CD14-positive monocyte (primary cell): ENCODE data around the gene SH3PXD2A. TPM values are rescaled to one million over a fixed set of nuclear protein-coding genes. Genes with fewer than 3 reads are reported as not detected.

ENCODE experiments used
- DNase-seq, 3 donors: peaks; one replicate each; pipeline ENCODE4 v3.0.0-alpha.2; 2011 to 2022
- H2AFZ ChIP-seq: 2 replicates; pipeline ENCODE4 v1.6.0; 2012; ENCODE audit warnings: mild to moderate bottlenecking, low read depth, low read length, inconsistent platforms; ENCODE audit not compliant: insufficient read depth, poor library complexity, severe bottlenecking
- H3K27ac ChIP-seq, 2 donors: 1 replicate in 1 of 2; 2 replicates in 1 of 2; pipeline ENCODE4 v1.5.1; 2012 to 2013; ENCODE audit warnings: low read length in 2 of 2, control low read depth in 1 of 2, inconsistent platforms in 1 of 2, low read depth in 1 of 2, mild to moderate bottlenecking in 1 of 2
- H3K27me3 ChIP-seq, 2 donors: one replicate each; pipeline versions ENCODE4 v1.6.0 to v1.6.1; 2011 to 2013; ENCODE audit warnings: low read length in 2 of 2; ENCODE audit not compliant: control insufficient read depth in 2 of 2, insufficient read depth in 2 of 2
- H3K36me3 ChIP-seq, 2 donors: replicated peaks in 1 of 2; 1 replicate in 1 of 2; 2 replicates in 1 of 2; pipeline versions ENCODE4 v1.5.1 to v1.6.1; 2012 to 2013; ENCODE audit warnings: low read length in 2 of 2, control low read depth in 1 of 2, inconsistent platforms in 1 of 2, mild to moderate bottlenecking in 1 of 2; ENCODE audit not compliant: insufficient read depth in 2 of 2, control insufficient read depth in 1 of 2
- H3K4me1 ChIP-seq, 2 donors: 1 replicate in 1 of 2; 2 replicates in 1 of 2; pipeline versions ENCODE4 v1.5.1 to v1.6.1; 2012 to 2013; ENCODE audit warnings: low read length in 2 of 2, control low read depth in 1 of 2, inconsistent platforms in 1 of 2, mild to moderate bottlenecking in 1 of 2, moderate library complexity in 1 of 2; ENCODE audit not compliant: insufficient read depth in 2 of 2, control insufficient read depth in 1 of 2
- H3K4me2 ChIP-seq: replicated peaks from 2 replicates; pipeline ENCODE3; 2012; ENCODE audit warnings: low read length, moderate library complexity, mild to moderate bottlenecking; ENCODE audit not compliant: poor library complexity, severe bottlenecking; ENCODE audit errors: extremely low read depth
- H3K4me3 ChIP-seq, 3 experiments: fragments of 200-600 bp in 1 of 3; sonication (generic) in 1 of 3; replicated peaks in 1 of 3; 1 replicate in 2 of 3; 2 replicates in 1 of 3; pipeline ENCODE4 v1.5.1; 2011 to 2013; ENCODE audit warnings: low read length in 3 of 3, mild to moderate bottlenecking in 3 of 3, control low read depth in 2 of 3, low read depth in 2 of 3, inconsistent platforms in 1 of 3, moderate library complexity in 1 of 3
- H3K79me2 ChIP-seq: 2 replicates; pipeline ENCODE4 v1.6.0; 2012; ENCODE audit warnings: mild to moderate bottlenecking, control low read depth, inconsistent platforms, low read length, moderate library complexity; ENCODE audit not compliant: insufficient read depth
- H3K9ac ChIP-seq: 2 replicates; pipeline ENCODE4 v1.6.0; 2017; ENCODE audit warnings: low read length, mild to moderate bottlenecking; ENCODE audit not compliant: insufficient read depth, poor library complexity, severe bottlenecking
- H3K9me3 ChIP-seq, 2 donors: replicated peaks in 1 of 2; 1 replicate in 1 of 2; 2 replicates in 1 of 2; pipeline versions ENCODE4 v1.5.1 to v1.6.1; 2012 to 2013; ENCODE audit warnings: low read length in 2 of 2, control low read depth in 1 of 2; ENCODE audit not compliant: control insufficient read depth in 1 of 2, insufficient read depth in 1 of 2
- H4K20me1 ChIP-seq: 2 replicates; pipeline ENCODE4 v1.6.0; 2012; ENCODE audit warnings: mild to moderate bottlenecking, low read length, control low read depth, moderate library complexity; ENCODE audit not compliant: insufficient read depth
- H3K27ac Mint-ChIP-seq, 7 donors: one replicate each; pipeline ENCODE4 v1.8.0; 2020; ENCODE audit warnings: mild to moderate bottlenecking in 7 of 7, mixed read lengths in 7 of 7, moderate library complexity in 6 of 7, inconsistent platforms in 2 of 7
- H3K27me3 Mint-ChIP-seq, 3 donors: one replicate each; pipeline ENCODE4 v1.8.0; 2021 to 2022; ENCODE audit warnings: low read depth in 3 of 3, mild to moderate bottlenecking in 3 of 3, mixed read lengths in 3 of 3, moderate library complexity in 3 of 3, inconsistent platforms in 1 of 3
- H3K36me3 Mint-ChIP-seq, 2 donors: one replicate each; pipeline ENCODE4 v1.8.0; 2020; ENCODE audit warnings: mixed read lengths in 2 of 2, inconsistent platforms in 1 of 2, mild to moderate bottlenecking in 1 of 2
- H3K4me1 Mint-ChIP-seq: one replicate; pipeline ENCODE4 v1.8.0; 2020; ENCODE audit warnings: mild to moderate bottlenecking, mixed read lengths
- H3K4me3 Mint-ChIP-seq, 2 donors: one replicate each; pipeline ENCODE4 v1.8.0; 2020; ENCODE audit warnings: mild to moderate bottlenecking in 2 of 2, mixed read lengths in 2 of 2, moderate library complexity in 1 of 2
- H3K9me3 Mint-ChIP-seq, 7 donors: one replicate each; pipeline ENCODE4 v1.8.0; 2020 to 2022; ENCODE audit warnings: mixed read lengths in 7 of 7, mild to moderate bottlenecking in 6 of 7, moderate library complexity in 6 of 7, inconsistent platforms in 2 of 7
- CTCF ChIP-seq: fragments of 200-600 bp; IDR thresholded peaks from one replicate; pipeline ENCODE4 v1.8.0; 2022; ENCODE audit warnings: antibody characterized with exemption, mild to moderate bottlenecking
- WGBS: methylation state at CpG from one replicate; pipeline ENCODE4 v1.1.5; 2013; ENCODE audit warnings: missing lambda C conversion rate; ENCODE audit not compliant: insufficient coverage; 5-methylcytosine and 5-hydroxymethylcytosine counted together
- intact Hi-C, 2 donors: fragments of 100-400 bp; cut with micrococcal nuclease; formaldehyde crosslinking; loops; one replicate each; pipeline versions ENCODE4 v1.15.0 to v1.15.1; 2023
- polyA plus RNA-seq, 3 donors: library from polyadenylated mRNA; depleted of rRNA in 1 of 3; unstranded in 2 of 3; stranded (reverse) in 1 of 3; fragments of 300-500 nt in 2 of 3; fragments of >200 nt in 1 of 3; fragmentation: Illumina TruSeq in 2 of 3; gene quantifications; 1 replicate in 2 of 3; 2 replicates in 1 of 3; pipeline ENCODE4 v1.2.3, GENCODE V29; 2012 to 2021

SH3PXD2A gene
- polyA plus RNA-seq, 3 donors = 0.01 to 0.76 (median 0.05) TPM

- no peak overlapping the region for H3K27ac Mint-ChIP-seq
- Histone ChIP-seq H3K9me3 (no peaks in the 10 kb centered on the region), H3K27ac (no peak overlapping the region), H2AFZ (no peak overlapping the region), H3K4me1 (no peaks in the 10 kb centered on the region), H3K4me2 (no peak overlapping the region), H3K9ac (no peak overlapping the region), H4K20me1 (no peaks in the 10 kb centered on the region), H3K27me3 (no peaks in the 10 kb centered on the region), H3K79me2 (no peaks in the 10 kb centered on the region), H3K36me3 (no peaks in the 10 kb centered on the region), H3K4me3 (no peak overlapping the region)
- peaks cover 0 to 5% (median 3%) of the 10 kb centered on the region in 3 donors for H3K27me3 Mint-ChIP-seq
- no peak for DNase-seq
- H3K4me1 Mint-ChIP-seq = no peaks in the 10 kb centered on the region
- intact Hi-C loops = no loop called here
- no peaks in the 10 kb centered on the region for H3K9me3 Mint-ChIP-seq
- H3K36me3 Mint-ChIP-seq = no peaks in the 10 kb centered on the region
- WGBS = 86% methylated on average over 9 of the region's 11 CpGs
- no peak overlapping the region for H3K4me3 Mint-ChIP-seq
- TF ChIP-seq CTCF = no peak
Observed at GRCh38 chr10:103716206-103717160, 138.9 kb downstream of the SH3PXD2A start.

DNA sequence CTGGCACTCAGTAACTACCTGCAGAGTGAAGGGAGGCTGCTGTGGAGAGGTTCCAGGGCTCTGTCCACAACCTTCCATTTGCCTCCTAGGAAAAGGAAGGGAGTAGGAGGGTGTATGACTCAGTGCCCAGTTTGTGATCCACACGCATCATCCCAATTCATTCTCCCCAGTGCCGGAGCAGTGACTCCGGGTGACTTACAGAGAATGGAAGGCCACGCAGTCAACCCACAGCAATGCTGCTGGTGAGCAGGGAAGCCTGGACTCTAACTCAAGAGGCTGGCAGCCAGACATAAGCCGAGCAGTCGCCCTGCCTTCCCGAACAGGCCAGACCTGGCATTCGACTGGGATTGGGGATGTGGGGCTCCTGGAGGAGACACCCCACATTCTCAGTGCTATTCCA lies 139.9 kb downstream of the SH3PXD2A start:
- Histone ChIP-seq H3K36me3 (no peaks in the 10 kb centered on the region), H3K9me3 (no peaks in the 10 kb centered on the region), H3K79me2 (no peaks in the 10 kb centered on the region), H3K27me3 (no peaks in the 10 kb centered on the region), H3K27ac (no peak overlapping the region), H3K4me3 (no peak overlapping the region), H3K9ac (no peak overlapping the region), H2AFZ (no peak overlapping the region), H3K4me2 (no peak overlapping the region), H3K4me1 (no peaks in the 10 kb centered on the region), H4K20me1 (no peaks in the 10 kb centered on the region)
- Mint-ChIP-seq H3K27me3 (peaks cover 0 to 7% (median 2%) of the 10 kb centered on the region in 3 donors), H3K4me3 (no peak overlapping the region), H3K36me3 (no peaks in the 10 kb centered on the region), H3K4me1 (no peaks in the 10 kb centered on the region), H3K9me3 (no peaks in the 10 kb centered on the region), H3K27ac (no peak overlapping the region)
- no peak for DNase-seq
- 94% methylated on average over 3 of the region's 8 CpGs for WGBS
- intact Hi-C loops = no loop called here
- no peak for TF ChIP-seq CTCF
